AG10803 (cell line): Measurements from ENCODE around the gene COPS6.
A peak's percentile ranks its signal among the peaks of the same experiment; 100 is the strongest.

Experiments used
- DNase-seq: peaks from one replicate; pipeline ENCODE4 v3.0.0; 2010; ENCODE audit warnings: low read depth
- H3K4me3 ChIP-seq: 2 replicates; pipeline ENCODE4 v1.5.1; 2011; ENCODE audit warnings: mild to moderate bottlenecking, low read length, control low read depth
- TF ChIP-seq, protein P1 (sequence below): conservative IDR thresholded peaks from 2 replicates; pipeline ENCODE4 v1.5.1; 2011; ENCODE audit warnings: mild to moderate bottlenecking, low read length, control low read depth, inconsistent platforms

Gene COPS6

GRCh38 chr7:100088095-100088620, 611 bp upstream of the COPS6 start:
- TF ChIP-seq, protein P1, sequence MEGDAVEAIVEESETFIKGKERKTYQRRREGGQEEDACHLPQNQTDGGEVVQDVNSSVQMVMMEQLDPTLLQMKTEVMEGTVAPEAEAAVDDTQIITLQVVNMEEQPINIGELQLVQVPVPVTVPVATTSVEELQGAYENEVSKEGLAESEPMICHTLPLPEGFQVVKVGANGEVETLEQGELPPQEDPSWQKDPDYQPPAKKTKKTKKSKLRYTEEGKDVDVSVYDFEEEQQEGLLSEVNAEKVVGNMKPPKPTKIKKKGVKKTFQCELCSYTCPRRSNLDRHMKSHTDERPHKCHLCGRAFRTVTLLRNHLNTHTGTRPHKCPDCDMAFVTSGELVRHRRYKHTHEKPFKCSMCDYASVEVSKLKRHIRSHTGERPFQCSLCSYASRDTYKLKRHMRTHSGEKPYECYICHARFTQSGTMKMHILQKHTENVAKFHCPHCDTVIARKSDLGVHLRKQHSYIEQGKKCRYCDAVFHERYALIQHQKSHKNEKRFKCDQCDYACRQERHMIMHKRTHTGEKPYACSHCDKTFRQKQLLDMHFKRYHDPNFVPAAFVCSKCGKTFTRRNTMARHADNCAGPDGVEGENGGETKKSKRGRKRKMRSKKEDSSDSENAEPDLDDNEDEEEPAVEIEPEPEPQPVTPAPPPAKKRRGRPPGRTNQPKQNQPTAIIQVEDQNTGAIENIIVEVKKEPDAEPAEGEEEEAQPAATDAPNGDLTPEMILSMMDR: no peak
- no peak for DNase-seq
- H3K4me3 ChIP-seq: peak overlapping the region; percentile 93

DNA sequence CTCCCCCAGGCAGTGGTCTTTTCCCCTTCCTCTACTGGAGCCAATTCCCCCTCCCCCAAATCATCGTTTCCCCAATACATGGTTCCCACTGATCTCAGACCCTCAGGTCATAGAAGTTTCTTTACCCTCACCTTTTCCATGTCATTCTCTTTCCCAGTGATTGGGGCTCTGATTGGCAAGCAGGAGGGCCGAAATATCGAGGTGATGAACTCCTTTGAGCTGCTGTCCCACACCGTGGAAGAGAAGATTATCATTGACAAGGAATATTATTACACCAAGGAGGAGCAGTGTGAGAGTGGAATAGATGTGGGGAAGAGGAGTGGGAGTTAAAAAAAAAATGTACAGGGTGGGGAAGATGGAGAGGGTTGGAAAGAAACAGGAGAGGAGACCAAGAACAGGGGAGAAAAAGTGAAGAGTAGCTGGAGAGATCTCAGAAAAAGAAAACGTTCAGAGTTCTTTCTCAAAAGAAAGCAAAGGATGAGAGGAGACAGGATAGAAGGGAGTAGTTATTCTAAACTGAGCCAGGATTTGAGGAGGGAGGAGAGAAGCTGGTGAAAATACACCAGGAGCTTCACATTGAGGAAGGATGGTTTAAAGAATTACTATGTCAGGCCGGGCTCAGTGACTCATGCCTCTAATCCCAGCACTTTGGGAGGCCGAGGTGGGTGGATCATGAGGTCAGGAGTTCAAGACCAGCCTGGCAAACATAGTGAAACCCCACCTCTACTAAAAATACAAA, 858 bp downstream of the COPS6 start:
- peak; percentile 22 for DNase-seq
- TF ChIP-seq, protein P1: no peak
- peak overlapping the region; percentile 93 for H3K4me3 ChIP-seq

GRCh38 chr7:100090527-100091410, 2.0 kb downstream of the COPS6 start:
- TF ChIP-seq, protein P1: no peak
- no peak for DNase-seq

DNA sequence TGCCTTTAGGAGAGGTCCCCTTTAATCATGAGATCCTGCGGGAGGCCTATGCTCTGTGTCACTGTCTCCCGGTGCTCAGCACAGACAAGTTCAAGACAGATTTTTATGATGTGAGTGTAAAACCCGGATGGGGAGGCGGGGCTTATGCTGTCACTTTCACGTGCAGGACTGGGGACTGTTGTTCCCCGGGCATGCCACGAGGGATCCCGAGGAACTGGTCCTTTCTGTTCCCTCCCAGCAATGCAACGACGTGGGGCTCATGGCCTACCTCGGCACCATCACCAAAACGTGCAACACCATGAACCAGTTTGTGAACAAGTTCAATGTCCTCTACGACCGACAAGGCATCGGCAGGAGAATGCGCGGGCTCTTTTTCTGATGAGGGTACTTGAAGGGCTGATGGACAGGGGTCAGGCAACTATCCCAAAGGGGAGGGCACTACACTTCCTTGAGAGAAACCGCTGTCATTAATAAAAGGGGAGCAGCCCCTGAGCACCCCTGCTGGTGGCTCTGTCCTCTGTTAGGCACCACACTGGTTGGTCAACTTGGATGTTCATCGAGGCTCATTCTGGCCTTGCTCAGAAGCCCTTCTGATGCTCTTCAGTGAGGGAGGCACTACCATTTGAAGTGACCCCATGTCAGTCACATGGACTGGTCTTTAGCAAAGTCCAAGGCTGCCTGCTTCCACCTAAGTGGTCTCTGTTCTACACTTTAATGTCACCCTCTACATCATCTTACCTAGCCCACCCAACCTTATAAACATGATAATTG, 2.8 kb downstream of the COPS6 start:
- no peak for DNase-seq
- TF ChIP-seq, protein P1: no peak

More at GRCh38 chr7:100090527-100091410, 2.0 kb downstream of the COPS6 start:
- H3K4me3 ChIP-seq: no peak overlapping the region

DNA sequence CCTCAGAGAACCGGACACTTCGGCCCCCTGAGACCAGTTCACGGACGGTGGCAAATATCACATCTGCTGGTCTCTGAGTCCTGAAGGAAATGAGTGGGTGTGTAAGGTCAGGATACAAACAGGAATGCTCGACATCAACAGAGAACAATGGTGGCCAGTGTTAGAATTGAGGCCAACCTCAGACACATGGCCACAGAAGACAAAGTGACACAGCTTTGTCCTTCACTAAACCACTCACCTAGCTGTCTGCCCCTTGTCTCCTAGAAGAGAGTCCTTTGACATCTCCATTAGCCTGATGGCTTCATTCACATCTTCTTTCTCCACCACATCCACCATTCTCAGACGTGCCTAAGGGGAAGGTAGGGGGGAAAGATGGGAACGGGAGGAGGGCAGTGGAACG, 4.3 kb downstream of the COPS6 start:
- TF ChIP-seq, protein P1: no peak
- H3K4me3 ChIP-seq: no peak overlapping the region
- no peak for DNase-seq

More for the DNA sequence above, 2.8 kb downstream of the COPS6 start:
- H3K4me3 ChIP-seq: no peak overlapping the region

DNA sequence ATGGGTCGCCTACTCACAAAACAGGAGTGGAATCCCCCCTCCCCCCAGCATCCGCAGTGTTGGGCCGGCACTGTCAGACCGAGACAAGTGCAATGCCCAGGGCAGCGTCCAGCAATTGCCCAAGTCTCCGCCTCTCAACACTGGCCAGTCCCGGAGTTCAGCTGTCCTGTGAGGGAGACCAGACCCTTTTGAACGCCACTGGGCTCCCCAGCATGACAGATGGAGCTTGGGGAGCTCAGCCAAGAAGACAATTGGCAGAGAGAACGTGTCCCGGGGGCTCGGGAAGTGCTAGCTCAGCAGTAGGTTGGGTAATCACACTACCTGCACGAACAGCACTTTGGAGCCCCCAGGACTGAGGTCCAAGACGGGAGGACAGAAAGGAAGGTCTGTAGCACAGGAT, 4.7 kb downstream of the COPS6 start:
- no peak overlapping the region for H3K4me3 ChIP-seq
- TF ChIP-seq, protein P1: no peak
- DNase-seq: no peak
